ENCODE measurements around the gene ADAMTSL1. TPM values are rescaled to one million over a fixed set of nuclear protein-coding genes. Genes with fewer than 3 reads are reported as not detected.
A peak's percentile ranks its signal among the peaks of the same experiment; 100 is the strongest.

The ADAMTSL1 gene
- total and polyA plus RNA-seq, 5 experiments from 2014 or later: not detected

GRCh38 chr9:18472841-18473251 is 1.1 kb upstream of the ADAMTSL1 start:
- H3K27ac Mint-ChIP-seq: peak overlapping the region in 1 of 10 donors; percentile 31
- DNase-seq: no peak
- H3K4me1 Mint-ChIP-seq: peaks cover 0 to 4% (median under 1%) of the 10 kb centered on the region in 4 donors
- no peaks in the 10 kb centered on the region for H3K36me3 Mint-ChIP-seq
- POLR2A ChIA-PET: no interaction called here
- H3K27me3 Mint-ChIP-seq: peaks cover 8 to 46% (median 20%) of the 10 kb centered on the region in 5 donors
- no peak overlapping the region for H3K4me3 Mint-ChIP-seq
- ATAC-seq: no peak
- H3K9me3 Mint-ChIP-seq: peaks cover 0 to 3% (median 0%) of the 10 kb centered on the region in 9 donors

GRCh38 chr9:18474783-18475182 is 830 bp downstream of the ADAMTSL1 start:
- Mint-ChIP-seq H3K27me3 (peaks cover 8 to 66% (median 20%) of the 10 kb centered on the region in 5 donors), H3K36me3 (no peaks in the 10 kb centered on the region), H3K9me3 (peaks cover 0 to under 1% (median 0%) of the 10 kb centered on the region in 9 donors), H3K4me1 (peaks cover 0 to 4% (median under 1%) of the 10 kb centered on the region in 4 donors), H3K4me3 (no peak overlapping the region), H3K27ac (no peak overlapping the region)
- DNase-seq (no peak), ATAC-seq (no peak)
- POLR2A ChIA-PET: no interaction called here

- H3K36me3 Mint-ChIP-seq: no peaks in the 10 kb centered on the region
- ATAC-seq: no peak
- no peak overlapping the region for H3K27ac Mint-ChIP-seq
- H3K4me3 Mint-ChIP-seq: no peak overlapping the region
- H3K9me3 Mint-ChIP-seq: peaks cover 0 to 4% (median 0%) of the 10 kb centered on the region in 9 donors
- peaks cover 9 to 62% (median 21%) of the 10 kb centered on the region in 5 donors for H3K27me3 Mint-ChIP-seq
- no peak for DNase-seq
- peaks cover 0 to 4% (median under 1%) of the 10 kb centered on the region in 4 donors for H3K4me1 Mint-ChIP-seq
- POLR2A ChIA-PET: no interaction called here
Observed at GRCh38 chr9:18477121-18477660, 3.2 kb downstream of the ADAMTSL1 start.

- H3K9me3 Mint-ChIP-seq: peaks cover 0 to 4% (median 0%) of the 10 kb centered on the region in 9 donors
- H3K4me1 Mint-ChIP-seq: peaks cover 0 to 4% (median under 1%) of the 10 kb centered on the region in 4 donors
- peaks cover 9 to 62% (median 21%) of the 10 kb centered on the region in 5 donors for H3K27me3 Mint-ChIP-seq
- POLR2A ChIA-PET: no interaction called here
- ATAC-seq: no peak
- no peak for DNase-seq
- no peak overlapping the region for H3K27ac Mint-ChIP-seq
- H3K4me3 Mint-ChIP-seq: no peak overlapping the region
- H3K36me3 Mint-ChIP-seq: no peaks in the 10 kb centered on the region
Observed at GRCh38 chr9:18477719-18478118, 3.8 kb downstream of the ADAMTSL1 start.

- Mint-ChIP-seq H3K9me3 (peaks cover 0 to 4% (median 0%) of the 10 kb centered on the region in 9 donors), H3K4me1 (peaks cover 0 to 1% (median under 1%) of the 10 kb centered on the region in 4 donors), H3K36me3 (no peaks in the 10 kb centered on the region), H3K27me3 (peaks cover 9 to 62% (median 19%) of the 10 kb centered on the region in 5 donors), H3K27ac (no peak overlapping the region), H3K4me3 (no peak overlapping the region)
- no peak for DNase-seq
- POLR2A ChIA-PET: no interaction called here
- no peak for ATAC-seq
Observed at GRCh38 chr9:18478501-18479361, 4.8 kb downstream of the ADAMTSL1 start.

GRCh38 chr9:18479405-18479804 is 5.5 kb downstream of the ADAMTSL1 start:
- Mint-ChIP-seq H3K4me3 (no peak overlapping the region), H3K27me3 (peaks cover 7 to 57% (median 16%) of the 10 kb centered on the region in 5 donors), H3K4me1 (no peaks in the 10 kb centered on the region), H3K9me3 (peaks cover 0 to 4% (median 0%) of the 10 kb centered on the region in 9 donors), H3K36me3 (no peaks in the 10 kb centered on the region), H3K27ac (no peak overlapping the region)
- no peak for ATAC-seq
- POLR2A ChIA-PET: no interaction called here
- no peak for DNase-seq

GRCh38 chr9:18480662-18481093 is 6.7 kb downstream of the ADAMTSL1 start:
- H3K4me3 Mint-ChIP-seq: no peak overlapping the region
- H3K36me3 Mint-ChIP-seq: no peaks in the 10 kb centered on the region
- no peaks in the 10 kb centered on the region for H3K4me1 Mint-ChIP-seq
- POLR2A ChIA-PET: no interaction called here
- no peak overlapping the region for H3K27ac Mint-ChIP-seq
- peaks cover 0 to 4% (median 0%) of the 10 kb centered on the region in 9 donors for H3K9me3 Mint-ChIP-seq
- ATAC-seq (no peak), DNase-seq (no peak)
- H3K27me3 Mint-ChIP-seq: peaks cover 3 to 44% (median 10%) of the 10 kb centered on the region in 5 donors

GRCh38 chr9:18482371-18482770 is 8.4 kb downstream of the ADAMTSL1 start:
- no peak overlapping the region for H3K27ac Mint-ChIP-seq

GRCh38 chr9:18485714-18486113 is 11.8 kb downstream of the ADAMTSL1 start:
- H3K27me3 Mint-ChIP-seq: peaks cover 0 to 6% (median 1%) of the 10 kb centered on the region in 5 donors
- no peak overlapping the region for H3K27ac Mint-ChIP-seq
- H3K4me3 Mint-ChIP-seq: no peak overlapping the region
- no peak for ATAC-seq
- no peaks in the 10 kb centered on the region for H3K4me1 Mint-ChIP-seq
- no peak for DNase-seq
- POLR2A ChIA-PET: no interaction called here
- H3K9me3 Mint-ChIP-seq: peaks cover 0 to 3% (median 0%) of the 10 kb centered on the region in 9 donors
- H3K36me3 Mint-ChIP-seq: no peaks in the 10 kb centered on the region

More at GRCh38 chr9:18482371-18482770, 8.4 kb downstream of the ADAMTSL1 start:
- ATAC-seq (no peak), DNase-seq (no peak)
- Mint-ChIP-seq H3K36me3 (no peaks in the 10 kb centered on the region), H3K9me3 (peaks cover 0 to 4% (median 0%) of the 10 kb centered on the region in 9 donors), H3K4me3 (no peak overlapping the region), H3K27me3 (peaks cover 1 to 35% (median 6%) of the 10 kb centered on the region in 5 donors), H3K4me1 (no peaks in the 10 kb centered on the region)
- POLR2A ChIA-PET: no interaction called here

- H3K4me1 Mint-ChIP-seq: no peaks in the 10 kb centered on the region
- peaks cover 0 to 6% (median 0%) of the 10 kb centered on the region in 5 donors for H3K27me3 Mint-ChIP-seq
- DNase-seq (no peak), ATAC-seq (no peak)
- peaks cover 0 to 3% (median 0%) of the 10 kb centered on the region in 9 donors for H3K9me3 Mint-ChIP-seq
- H3K36me3 Mint-ChIP-seq: no peaks in the 10 kb centered on the region
- no peak overlapping the region for H3K27ac Mint-ChIP-seq
- POLR2A ChIA-PET: no interaction called here
- H3K4me3 Mint-ChIP-seq: no peak overlapping the region
Observed at GRCh38 chr9:18487611-18488010, 13.7 kb downstream of the ADAMTSL1 start.

- H3K9me3 Mint-ChIP-seq: peaks cover 0 to 3% (median 0%) of the 10 kb centered on the region in 9 donors
- peaks cover 0 to 13% (median 0%) of the 10 kb centered on the region in 5 donors for H3K27me3 Mint-ChIP-seq
- no peaks in the 10 kb centered on the region for H3K4me1 Mint-ChIP-seq
- H3K4me3 Mint-ChIP-seq: no peak overlapping the region
- POLR2A ChIA-PET: no interaction called here
- no peak overlapping the region for H3K27ac Mint-ChIP-seq
- no peak for DNase-seq
- H3K36me3 Mint-ChIP-seq: no peaks in the 10 kb centered on the region
- ATAC-seq: no peak
Observed at GRCh38 chr9:18488886-18489285, 14.9 kb downstream of the ADAMTSL1 start.

GRCh38 chr9:18489861-18490260 is 15.9 kb downstream of the ADAMTSL1 start:
- H3K9me3 Mint-ChIP-seq: peaks cover 0 to 3% (median 0%) of the 10 kb centered on the region in 9 donors
- H3K27ac Mint-ChIP-seq: no peak overlapping the region
- peaks cover 0 to 14% (median 0%) of the 10 kb centered on the region in 5 donors for H3K27me3 Mint-ChIP-seq
- POLR2A ChIA-PET: no interaction called here
- H3K36me3 Mint-ChIP-seq: no peaks in the 10 kb centered on the region
- no peak for DNase-seq
- no peak for ATAC-seq
- H3K4me1 Mint-ChIP-seq: no peaks in the 10 kb centered on the region
- no peak overlapping the region for H3K4me3 Mint-ChIP-seq

All from naive thymus-derived CD8-positive, alpha-beta T cell (primary cell).